WERI-Rb-1 (cell line): ENCODE measurements around the gene KIF5C.

Experiments
- DNase-seq: peaks from one replicate; pipeline ENCODE4 v3.0.0-alpha.2; 2020
- H3K27ac ChIP-seq: fragments of 250-450 bp; sonication (Bioruptor Pico); 2 replicates; pipeline ENCODE4 v1.5.1; 2020; ENCODE audit warnings: mild to moderate bottlenecking, moderate library complexity
- H3K27me3 ChIP-seq: fragments of 250-450 bp; sonication (Bioruptor Pico); 2 replicates; pipeline ENCODE4 v1.5.1; 2021; ENCODE audit warnings: mild to moderate bottlenecking, low read depth, moderate library complexity; ENCODE audit not compliant: insufficient read depth, severe bottlenecking
- H3K36me3 ChIP-seq: fragments of 250-450 bp; sonication (Bioruptor Pico); 2 replicates; pipeline ENCODE4 v1.5.1; 2020; ENCODE audit warnings: mild to moderate bottlenecking, moderate library complexity
- H3K4me3 ChIP-seq: 2 replicates; pipeline ENCODE4 v1.5.1; 2011; ENCODE audit warnings: low read depth, mild to moderate bottlenecking, control low read depth, low read length
- H3K9me3 ChIP-seq: fragments of 250-450 bp; sonication (Bioruptor Pico); 2 replicates; pipeline ENCODE4 v1.5.1; 2021; ENCODE audit warnings: mild to moderate bottlenecking, moderate library complexity; ENCODE audit not compliant: severe bottlenecking
- CTCF ChIP-seq: IDR thresholded peaks from 2 replicates; pipeline ENCODE4 v1.5.1; 2011; ENCODE audit warnings: low read depth, mild to moderate bottlenecking, control low read depth, inconsistent platforms, low read length

KIF5C gene

GRCh38 chr2:149004836-149005235 lies 129.8 kb downstream of the KIF5C start:
- Histone ChIP-seq H3K9me3 (no peaks in the 10 kb centered on the region), H3K36me3 (no peaks in the 10 kb centered on the region), H3K27ac (no peak overlapping the region), H3K27me3 (peaks cover 48% of the 10 kb centered on the region), H3K4me3 (no peak overlapping the region)
- TF ChIP-seq CTCF = no peak
- no peak for DNase-seq

- DNase-seq = no peak
- no peak for TF ChIP-seq CTCF
- peaks cover 40% of the 10 kb centered on the region for H3K27me3 ChIP-seq
- no peak overlapping the region for H3K27ac ChIP-seq
- H3K9me3 ChIP-seq = no peaks in the 10 kb centered on the region
- H3K4me3 ChIP-seq = no peak overlapping the region
- no peaks in the 10 kb centered on the region for H3K36me3 ChIP-seq
Measured at GRCh38 chr2:149005471-149006077, 130.5 kb downstream of the KIF5C start.

- no peaks in the 10 kb centered on the region for H3K36me3 ChIP-seq
- H3K27ac ChIP-seq = no peak overlapping the region
- no peak for TF ChIP-seq CTCF
- no peak overlapping the region for H3K4me3 ChIP-seq
- H3K27me3 ChIP-seq = peaks cover 34% of the 10 kb centered on the region
- no peak for DNase-seq
- H3K9me3 ChIP-seq = no peaks in the 10 kb centered on the region
Measured at GRCh38 chr2:149006883-149007543, 132.0 kb downstream of the KIF5C start.

GRCh38 chr2:149008381-149008780 lies 133.4 kb downstream of the KIF5C start:
- Histone ChIP-seq H3K27me3 (peaks cover 36% of the 10 kb centered on the region), H3K36me3 (no peaks in the 10 kb centered on the region), H3K27ac (no peak overlapping the region), H3K9me3 (no peaks in the 10 kb centered on the region), H3K4me3 (no peak overlapping the region)
- TF ChIP-seq CTCF = no peak
- DNase-seq = no peak

- no peak for DNase-seq
- no peaks in the 10 kb centered on the region for H3K9me3 ChIP-seq
- no peak overlapping the region for H3K27ac ChIP-seq
- TF ChIP-seq CTCF = no peak
- H3K4me3 ChIP-seq = no peak overlapping the region
- H3K27me3 ChIP-seq = peaks cover 30% of the 10 kb centered on the region
- H3K36me3 ChIP-seq = no peaks in the 10 kb centered on the region
Measured at GRCh38 chr2:149009576-149010461, 134.8 kb downstream of the KIF5C start.
